ENCODE results near the gene ATP9B. TPM values are rescaled to one million over a fixed set of nuclear protein-coding genes. Genes with fewer than 3 reads are reported as not detected.

ATP9B gene
- total RNA-seq, 1 experiment from 2014 or later: 44.4 TPM

GRCh38 chr18:79420033-79420745 is 351.0 kb downstream of the ATP9B start:
- ChIA-PET CTCF (no interaction called here), POLR2A (no interaction called here)
- no peak for ATAC-seq
- no peak overlapping the region for H3K4me3 ChIP-seq (ENCODE audit: low read depth in 2 of 2, low read length in 2 of 2)
- no TSS peak for BruUV-seq (replicated peaks)
- no peaks in the 10 kb centered on the region for H3K9me3 ChIP-seq (ENCODE audit: control insufficient read depth, insufficient read depth, low read depth, low read length)
- TF ChIP-seq, protein P1, sequence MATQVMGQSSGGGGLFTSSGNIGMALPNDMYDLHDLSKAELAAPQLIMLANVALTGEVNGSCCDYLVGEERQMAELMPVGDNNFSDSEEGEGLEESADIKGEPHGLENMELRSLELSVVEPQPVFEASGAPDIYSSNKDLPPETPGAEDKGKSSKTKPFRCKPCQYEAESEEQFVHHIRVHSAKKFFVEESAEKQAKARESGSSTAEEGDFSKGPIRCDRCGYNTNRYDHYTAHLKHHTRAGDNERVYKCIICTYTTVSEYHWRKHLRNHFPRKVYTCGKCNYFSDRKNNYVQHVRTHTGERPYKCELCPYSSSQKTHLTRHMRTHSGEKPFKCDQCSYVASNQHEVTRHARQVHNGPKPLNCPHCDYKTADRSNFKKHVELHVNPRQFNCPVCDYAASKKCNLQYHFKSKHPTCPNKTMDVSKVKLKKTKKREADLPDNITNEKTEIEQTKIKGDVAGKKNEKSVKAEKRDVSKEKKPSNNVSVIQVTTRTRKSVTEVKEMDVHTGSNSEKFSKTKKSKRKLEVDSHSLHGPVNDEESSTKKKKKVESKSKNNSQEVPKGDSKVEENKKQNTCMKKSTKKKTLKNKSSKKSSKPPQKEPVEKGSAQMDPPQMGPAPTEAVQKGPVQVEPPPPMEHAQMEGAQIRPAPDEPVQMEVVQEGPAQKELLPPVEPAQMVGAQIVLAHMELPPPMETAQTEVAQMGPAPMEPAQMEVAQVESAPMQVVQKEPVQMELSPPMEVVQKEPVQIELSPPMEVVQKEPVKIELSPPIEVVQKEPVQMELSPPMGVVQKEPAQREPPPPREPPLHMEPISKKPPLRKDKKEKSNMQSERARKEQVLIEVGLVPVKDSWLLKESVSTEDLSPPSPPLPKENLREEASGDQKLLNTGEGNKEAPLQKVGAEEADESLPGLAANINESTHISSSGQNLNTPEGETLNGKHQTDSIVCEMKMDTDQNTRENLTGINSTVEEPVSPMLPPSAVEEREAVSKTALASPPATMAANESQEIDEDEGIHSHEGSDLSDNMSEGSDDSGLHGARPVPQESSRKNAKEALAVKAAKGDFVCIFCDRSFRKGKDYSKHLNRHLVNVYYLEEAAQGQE (IDR thresholded peaks at IDR 0.05; ENCODE audit: insufficient read depth in 1 of 2, low read depth in 2 of 2, low read length in 1 of 2): no peak
- no peak for TF ChIP-seq TCF7L2 (IDR thresholded peaks at IDR 0.05; ENCODE audit: low read depth, low read length)
- TF ChIP-seq SIN3A (IDR thresholded peaks at IDR 0.05; ENCODE audit: borderline replicate concordance, insufficient read depth, low read depth, low read length): no peak
- no peak for TF ChIP-seq POLR2AphosphoS5 (IDR thresholded peaks at IDR 0.05; ENCODE audit: low read depth, low read length)
- no peak for TF ChIP-seq CTCF (IDR thresholded peaks at IDR 0.05)
- no peaks in the 10 kb centered on the region for H3K36me3 ChIP-seq (ENCODE audit: control insufficient read depth, insufficient read depth, low read length)
- DNase-seq (ENCODE audit: low read depth, low spot score): no peak
- no peak overlapping the region for H3K27ac ChIP-seq (ENCODE audit: low read length)
- intact Hi-C loops (cut with micrococcal nuclease; ENCODE audit: unreplicated experiment) (no loop called here), in situ Hi-C loops (cut with HindIII; ENCODE audit: low pct_unique_long_range_greater_than_20kb, low sequenced_read_pairs) (no loop called here)
- H3K4me1 ChIP-seq (ENCODE audit: control insufficient read depth, insufficient read depth, low read length): no peaks in the 10 kb centered on the region
- H3K27me3 ChIP-seq (ENCODE audit: control insufficient read depth, insufficient read depth, low read length): no peaks in the 10 kb centered on the region

GRCh38 chr18:79421275-79421857 is 352.2 kb downstream of the ATP9B start:
- Histone ChIP-seq H3K27ac (ENCODE audit: low read length) (no peak overlapping the region), H3K4me3 (ENCODE audit: low read depth in 2 of 2, low read length in 2 of 2) (no peak overlapping the region), H3K4me1 (ENCODE audit: control insufficient read depth, insufficient read depth, low read length) (no peaks in the 10 kb centered on the region), H3K27me3 (ENCODE audit: control insufficient read depth, insufficient read depth, low read length) (no peaks in the 10 kb centered on the region), H3K9me3 (ENCODE audit: control insufficient read depth, insufficient read depth, low read depth, low read length) (no peaks in the 10 kb centered on the region), H3K36me3 (ENCODE audit: control insufficient read depth, insufficient read depth, low read length) (no peaks in the 10 kb centered on the region)
- ATAC-seq (peak; percentile 10; the same call in 1 of the 2 replicates), DNase-seq (ENCODE audit: low read depth, low spot score) (no peak)
- ChIA-PET CTCF (no interaction called here), POLR2A (no interaction called here)
- in situ Hi-C loops (cut with HindIII; ENCODE audit: low pct_unique_long_range_greater_than_20kb, low sequenced_read_pairs): no loop called here
- intact Hi-C loops (cut with micrococcal nuclease; ENCODE audit: unreplicated experiment): no loop called here
- TF ChIP-seq CTCF (IDR thresholded peaks at IDR 0.05): no peak
- TF ChIP-seq POLR2AphosphoS5 (IDR thresholded peaks at IDR 0.05; ENCODE audit: low read depth, low read length): no peak
- no TSS peak for BruUV-seq (replicated peaks)

Data from Panc1 (cell line).